Chondrocyte (in vitro differentiated cells): Measurements from ENCODE around the gene COLEC11. TPM values are rescaled to one million over a fixed set of nuclear protein-coding genes. Genes with fewer than 3 reads are reported as not detected.
A peak's percentile ranks its signal among the peaks of the same experiment; 100 is the strongest.

Source experiments
- DNase-seq: peaks from one replicate; pipeline ENCODE4 v3.0.0; 2021; ENCODE audit warnings: mixed read lengths, low spot score
- H3K27ac Mint-ChIP-seq: one replicate; pipeline ENCODE4 v1.8.0; 2021; ENCODE audit warnings: mild to moderate bottlenecking, moderate library complexity, mixed read lengths; ENCODE audit not compliant: unreplicated experiment
- H3K27me3 Mint-ChIP-seq: 2 replicates; pipeline ENCODE4 v1.8.0; 2021; ENCODE audit warnings: low read depth, mixed read lengths
- H3K36me3 Mint-ChIP-seq: 2 replicates; pipeline ENCODE4 v1.8.0; 2021; ENCODE audit warnings: low read depth, mixed read lengths
- H3K4me1 Mint-ChIP-seq: 2 replicates; pipeline ENCODE4 v1.8.0; 2021; ENCODE audit warnings: low read depth, mild to moderate bottlenecking, mixed read lengths
- H3K4me3 Mint-ChIP-seq: one replicate; pipeline ENCODE4 v1.8.0; 2021; ENCODE audit warnings: mild to moderate bottlenecking, moderate library complexity, mixed read lengths; ENCODE audit not compliant: unreplicated experiment
- H3K9me3 Mint-ChIP-seq: 2 replicates; pipeline ENCODE4 v1.8.0; 2021; ENCODE audit warnings: low read depth, mixed read lengths
- total RNA-seq: library from RNA; stranded (reverse); gene quantifications from 3 replicates; pipeline ENCODE4 v1.2.1, GENCODE V29; 2021
- TF ChIP-seq, protein P1 (sequence below): fragments of 200-600 bp; sonication (generic); IDR thresholded peaks from 2 replicates; pipeline ENCODE4 v1.5.0; 2021; ENCODE audit warnings: antibody characterized with exemption, mild to moderate bottlenecking, moderate library complexity

Gene COLEC11
- total RNA-seq, 1 donor from 2014 or later, result not detected

DNA sequence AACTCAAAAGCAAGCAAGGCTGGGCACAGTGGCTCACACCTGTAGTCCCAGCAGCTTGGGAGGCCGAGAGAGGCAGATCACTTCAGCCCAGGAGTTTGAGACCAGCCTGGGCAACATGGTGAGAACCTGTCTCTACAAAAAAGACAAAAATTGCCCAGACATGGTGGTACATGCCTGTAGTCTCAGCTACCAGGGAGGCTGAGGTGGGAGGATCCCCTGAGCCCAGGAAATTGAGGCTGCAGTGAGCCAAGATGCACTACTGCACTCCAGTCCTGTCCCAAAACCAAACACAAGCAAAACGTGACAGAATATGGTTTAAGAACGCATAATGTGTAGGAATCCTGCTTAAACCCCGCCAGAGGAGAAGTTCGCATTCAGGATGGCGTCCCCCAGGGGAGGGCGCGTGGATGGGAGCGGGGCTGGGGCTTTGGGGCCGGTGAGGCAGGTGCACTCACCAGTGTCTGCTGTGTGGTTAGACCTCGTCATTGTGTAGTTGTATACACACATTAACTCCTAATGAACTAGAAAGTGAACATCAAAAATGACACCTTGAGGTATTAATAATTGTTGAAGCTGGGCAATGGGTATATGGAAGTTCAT lies 5.4 kb downstream of the COLEC11 start:
- peak; percentile 39 for DNase-seq
- H3K4me1 Mint-ChIP-seq, result no peaks in the 10 kb centered on the region
- peaks cover 9% of the 10 kb centered on the region for H3K27me3 Mint-ChIP-seq
- TF ChIP-seq, protein P1, sequence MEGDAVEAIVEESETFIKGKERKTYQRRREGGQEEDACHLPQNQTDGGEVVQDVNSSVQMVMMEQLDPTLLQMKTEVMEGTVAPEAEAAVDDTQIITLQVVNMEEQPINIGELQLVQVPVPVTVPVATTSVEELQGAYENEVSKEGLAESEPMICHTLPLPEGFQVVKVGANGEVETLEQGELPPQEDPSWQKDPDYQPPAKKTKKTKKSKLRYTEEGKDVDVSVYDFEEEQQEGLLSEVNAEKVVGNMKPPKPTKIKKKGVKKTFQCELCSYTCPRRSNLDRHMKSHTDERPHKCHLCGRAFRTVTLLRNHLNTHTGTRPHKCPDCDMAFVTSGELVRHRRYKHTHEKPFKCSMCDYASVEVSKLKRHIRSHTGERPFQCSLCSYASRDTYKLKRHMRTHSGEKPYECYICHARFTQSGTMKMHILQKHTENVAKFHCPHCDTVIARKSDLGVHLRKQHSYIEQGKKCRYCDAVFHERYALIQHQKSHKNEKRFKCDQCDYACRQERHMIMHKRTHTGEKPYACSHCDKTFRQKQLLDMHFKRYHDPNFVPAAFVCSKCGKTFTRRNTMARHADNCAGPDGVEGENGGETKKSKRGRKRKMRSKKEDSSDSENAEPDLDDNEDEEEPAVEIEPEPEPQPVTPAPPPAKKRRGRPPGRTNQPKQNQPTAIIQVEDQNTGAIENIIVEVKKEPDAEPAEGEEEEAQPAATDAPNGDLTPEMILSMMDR, result no peak
- no peaks in the 10 kb centered on the region for H3K9me3 Mint-ChIP-seq
- H3K4me3 Mint-ChIP-seq, result no peak overlapping the region
- H3K36me3 Mint-ChIP-seq, result no peaks in the 10 kb centered on the region
- no peak overlapping the region for H3K27ac Mint-ChIP-seq

DNA sequence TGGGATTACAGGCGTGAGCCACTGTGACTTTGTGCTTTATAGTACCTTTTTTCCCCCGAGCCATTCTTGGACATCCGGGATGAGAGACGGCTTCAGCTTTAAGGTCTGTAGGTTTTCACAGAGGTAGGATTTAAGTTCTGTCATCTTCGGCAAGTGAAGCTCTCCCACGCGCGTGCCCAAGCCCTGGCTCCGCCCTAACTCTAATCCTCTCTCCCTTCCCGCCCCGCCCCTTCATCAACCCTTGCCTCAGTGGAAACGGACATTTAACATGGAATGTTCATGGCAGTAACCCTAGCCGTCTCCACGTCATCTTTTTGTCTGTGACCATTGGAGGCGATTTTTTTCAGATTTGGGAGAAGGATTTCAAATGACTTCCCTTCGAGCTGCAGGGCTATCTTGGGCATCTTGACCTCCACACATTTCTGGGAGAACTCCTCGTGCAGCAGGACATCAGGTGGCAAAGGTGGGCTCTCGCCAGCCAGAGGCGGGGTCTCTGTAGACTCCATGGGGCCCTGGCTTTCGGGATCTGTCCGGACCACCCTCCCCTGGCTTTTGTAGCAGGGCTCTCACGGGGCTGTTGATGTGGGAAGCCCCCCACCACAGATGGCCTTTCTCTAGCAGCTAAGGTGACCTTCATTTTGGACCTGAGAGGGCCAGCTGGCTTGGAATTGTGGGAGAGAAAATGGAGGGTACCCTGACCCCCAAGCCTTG lies 6.8 kb downstream of the COLEC11 start:
- Mint-ChIP-seq H3K27me3 (peaks cover 9% of the 10 kb centered on the region), H3K4me3 (no peak overlapping the region), H3K9me3 (no peaks in the 10 kb centered on the region), H3K4me1 (no peaks in the 10 kb centered on the region), H3K27ac (no peak overlapping the region), H3K36me3 (no peaks in the 10 kb centered on the region)
- TF ChIP-seq, protein P1, result no peak
- DNase-seq, result peak; percentile 56

DNA sequence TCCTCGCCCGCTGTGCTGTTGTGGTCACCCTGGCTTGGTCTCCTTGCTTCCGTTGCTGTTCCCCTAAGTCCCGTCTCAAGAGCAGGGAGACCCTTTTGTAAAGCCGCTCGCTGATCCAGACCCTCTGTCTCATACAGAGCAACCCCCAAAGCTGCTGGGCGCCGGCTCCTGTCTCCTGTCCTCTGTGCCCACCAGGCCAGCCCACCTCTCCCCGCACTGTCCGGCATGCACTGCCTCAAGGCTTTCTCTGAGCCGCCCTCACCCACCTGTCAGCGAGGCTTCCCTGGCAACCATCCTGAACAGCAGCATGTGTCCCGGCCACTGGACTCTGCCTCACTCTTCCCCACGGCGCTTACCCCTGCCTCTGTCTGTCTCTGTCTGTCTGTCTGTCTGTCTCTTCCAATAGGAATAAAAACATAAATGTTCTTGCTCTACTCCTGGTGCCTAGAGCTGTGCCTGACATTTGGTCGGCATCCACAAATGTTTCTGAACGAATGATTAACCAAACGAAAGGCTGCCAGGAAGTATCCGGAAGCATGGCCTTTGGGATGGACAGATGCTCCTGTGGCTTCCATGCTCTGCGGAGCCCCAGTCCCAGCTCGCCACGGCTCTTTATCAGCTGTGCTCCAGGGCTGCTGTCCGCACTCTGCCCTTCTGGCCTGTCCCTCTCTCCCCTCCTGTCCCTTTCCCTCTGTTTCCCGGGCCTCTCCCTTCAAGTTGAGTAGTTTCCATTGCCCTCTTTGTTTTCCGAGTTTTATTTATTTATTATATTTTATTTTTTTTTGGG lies 7.8 kb downstream of the COLEC11 start:
- Mint-ChIP-seq H3K27me3 (peaks cover 10% of the 10 kb centered on the region), H3K27ac (no peak overlapping the region), H3K4me3 (no peak overlapping the region), H3K36me3 (no peaks in the 10 kb centered on the region), H3K9me3 (no peaks in the 10 kb centered on the region), H3K4me1 (no peaks in the 10 kb centered on the region)
- DNase-seq, result peak; percentile 88
- TF ChIP-seq, protein P1, result no peak

DNA sequence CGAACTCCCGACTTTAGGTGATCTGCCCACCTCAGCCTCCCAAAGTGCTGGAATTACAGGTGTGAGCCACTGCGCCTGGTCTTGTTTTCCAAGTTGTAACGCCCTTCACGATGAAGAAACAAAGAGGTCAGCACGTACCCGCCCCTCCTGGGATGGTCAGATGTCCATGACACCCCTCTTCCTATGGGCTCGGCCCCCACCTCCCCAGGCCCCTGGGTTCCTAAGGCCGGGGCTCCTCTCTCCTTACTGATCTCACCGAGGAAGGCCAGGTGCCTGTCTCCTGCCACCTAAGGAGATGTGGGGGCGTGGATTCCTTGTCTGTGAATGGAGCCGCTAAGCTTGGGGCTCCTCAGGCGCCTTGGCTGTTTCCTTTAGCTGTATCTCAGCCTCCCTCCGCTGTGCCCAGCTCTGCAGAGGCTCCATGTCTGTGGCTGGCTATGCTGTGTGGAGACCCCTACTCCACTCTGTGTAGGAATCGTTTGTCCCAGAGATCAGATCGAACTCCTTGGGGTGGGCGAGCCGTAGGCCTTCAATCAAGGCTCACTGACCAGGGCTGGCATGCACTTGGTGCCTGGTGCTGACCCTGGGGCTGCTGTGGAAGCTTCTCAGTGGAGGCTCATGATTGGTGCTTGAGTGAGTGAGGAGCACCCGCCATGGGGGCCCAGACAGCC lies 8.8 kb downstream of the COLEC11 start:
- no peaks in the 10 kb centered on the region for H3K4me1 Mint-ChIP-seq
- peak; percentile 73 for DNase-seq
- no peaks in the 10 kb centered on the region for H3K9me3 Mint-ChIP-seq
- H3K36me3 Mint-ChIP-seq, result no peaks in the 10 kb centered on the region
- no peak overlapping the region for H3K4me3 Mint-ChIP-seq
- TF ChIP-seq, protein P1, result no peak
- no peak overlapping the region for H3K27ac Mint-ChIP-seq
- peaks cover 10% of the 10 kb centered on the region for H3K27me3 Mint-ChIP-seq
